Fibroblast of skin of left quadriceps (primary cell): ENCODE data around the gene SELENOS.
"Not testable (repeated sequence)": the region's sequence is repeated elsewhere in the genome, so short reads cannot be mapped to it uniquely, and the experiment has no call there.

ENCODE experiments used
- DNase-seq, 2 experiments: peaks; one replicate each; pipeline ENCODE4 v3.0.0-alpha.2; 2013; ENCODE audit warnings: low read depth in 2 of 2

The SELENOS gene

GRCh38 chr15:101309436-101310160, 32.3 kb upstream of the SELENOS start:
- no peak for DNase-seq

- DNase-seq: no peak
These were observed 31.5 kb upstream of the SELENOS start for GRCh38 chr15:101308604-101309435.

GRCh38 chr15:101307897-101308603, 30.8 kb upstream of the SELENOS start:
- DNase-seq: no peak

GRCh38 chr15:101307048-101307896, 30.0 kb upstream of the SELENOS start:
- no peak for DNase-seq

- no peak for DNase-seq
These were observed 29.2 kb upstream of the SELENOS start for GRCh38 chr15:101306341-101307047.

GRCh38 chr15:101305820-101306255, 28.6 kb upstream of the SELENOS start:
- DNase-seq: no peak

GRCh38 chr15:101303408-101303807, 26.1 kb upstream of the SELENOS start:
- DNase-seq: no peak

- peak in 1 of 2 experiments; percentile 13 for DNase-seq
These were observed 19.4 kb upstream of the SELENOS start for GRCh38 chr15:101296418-101297405.

GRCh38 chr15:101295607-101296161, 18.4 kb upstream of the SELENOS start:
- DNase-seq: peak; percentile 60 to 64

- DNase-seq: peak; percentile 88 to 89
These were observed 17.7 kb upstream of the SELENOS start, which contains the start of gene SNRPA1 for GRCh38 chr15:101294731-101295606. Gene SNRPA1, minus strand, starts transcription at chr15:101295248. Its CDS starts 70 bp downstream, at chr15:101295178.

- no peak for DNase-seq
These were observed 15.8 kb upstream of the SELENOS start for GRCh38 chr15:101293122-101293521.

GRCh38 chr15:101288905-101289513, 11.7 kb upstream of the SELENOS start:
- DNase-seq: no peak

GRCh38 chr15:101287342-101287741, 10.1 kb upstream of the SELENOS start:
- DNase-seq: not testable (repeated sequence)

- no peak for DNase-seq
These were observed 9.3 kb upstream of the SELENOS start for GRCh38 chr15:101286471-101287114.

GRCh38 chr15:101283931-101284330, 6.6 kb upstream of the SELENOS start:
- no peak for DNase-seq

GRCh38 chr15:101280007-101280406, 2.7 kb upstream of the SELENOS start:
- no peak for DNase-seq

GRCh38 chr15:101277943-101278564, 769 bp upstream of the SELENOS start:
- no peak for DNase-seq
